ENCODE results near the gene CYREN.
"Not testable (repeated sequence)": the region's sequence is repeated elsewhere in the genome, so short reads cannot be mapped to it uniquely, and the experiment has no call there.

CYREN gene

DNA sequence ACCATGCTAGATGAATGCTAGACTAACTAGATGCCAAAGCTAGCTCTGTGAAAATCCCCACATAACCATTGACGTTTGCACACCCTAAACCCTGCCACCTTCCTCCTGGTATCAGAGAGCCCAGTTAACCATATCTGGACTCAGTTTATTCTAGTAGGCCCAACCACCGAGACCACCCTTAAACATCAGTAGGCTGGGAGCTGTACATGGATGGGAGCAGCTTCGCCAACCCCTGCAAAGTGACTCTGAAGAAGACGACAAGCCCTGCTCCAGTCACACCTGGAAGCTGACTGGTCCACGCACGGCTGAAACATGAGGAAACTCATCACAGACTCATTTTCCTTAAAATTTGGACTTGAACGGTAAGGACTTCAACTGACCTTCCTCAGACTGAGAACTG is 4.4 kb upstream of the CYREN start:
- DNase-seq, result no peak

DNA sequence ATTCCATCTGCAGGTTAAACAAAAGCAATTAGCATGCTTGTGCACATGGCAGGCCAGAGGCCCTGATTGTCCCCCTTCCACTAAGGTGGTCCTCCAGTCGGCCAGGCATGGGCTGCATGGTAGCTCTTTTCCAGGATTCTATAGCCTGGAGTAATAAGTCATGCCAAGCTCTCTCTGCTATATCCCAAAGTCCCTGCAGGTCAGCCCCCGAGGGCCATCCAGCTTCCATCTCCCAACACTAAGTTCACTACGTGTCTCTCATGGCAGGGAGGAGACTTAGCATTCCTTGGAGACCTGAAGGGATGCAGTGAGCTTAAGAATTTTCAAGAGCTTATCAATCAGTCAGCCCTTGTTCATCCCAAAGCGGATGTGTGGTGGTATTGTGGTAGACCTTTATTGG is 3.4 kb upstream of the CYREN start:
- not testable (repeated sequence) for DNase-seq

DNA sequence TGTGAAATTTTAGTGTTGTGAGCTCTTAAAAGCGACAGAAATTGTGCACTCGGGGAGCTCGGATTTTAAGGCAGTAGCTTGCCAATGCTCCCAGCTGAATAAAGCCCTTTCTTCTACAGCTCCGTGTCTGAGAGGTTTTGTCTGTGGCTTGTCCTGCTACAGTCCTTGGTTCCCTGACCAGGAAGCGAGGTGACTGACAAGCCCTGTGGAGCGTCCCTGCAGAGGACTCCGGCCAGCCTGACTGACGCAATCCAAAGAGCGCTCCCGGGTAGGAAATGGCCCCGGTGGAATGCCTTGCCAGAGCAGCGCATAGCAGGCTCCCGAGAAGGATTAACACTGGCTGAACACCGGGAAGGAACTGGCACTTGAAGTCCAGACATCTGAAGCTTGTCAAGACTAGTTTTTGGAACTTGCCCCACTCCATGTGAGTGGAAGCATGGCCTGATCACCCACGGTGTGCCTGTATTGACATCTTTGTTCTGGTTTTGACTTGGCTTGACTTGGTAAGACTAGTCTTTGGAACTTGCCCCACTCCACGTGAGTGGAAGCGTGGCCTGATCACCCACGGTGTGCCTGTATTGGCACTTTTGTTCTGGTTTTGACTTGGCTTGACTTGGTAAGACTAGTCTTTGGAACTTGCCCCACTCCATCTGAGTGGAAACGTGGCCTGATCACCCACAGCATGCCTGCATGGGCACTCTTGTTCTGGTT is 1.2 kb upstream of the CYREN start:
- not testable (repeated sequence) for DNase-seq

DNA sequence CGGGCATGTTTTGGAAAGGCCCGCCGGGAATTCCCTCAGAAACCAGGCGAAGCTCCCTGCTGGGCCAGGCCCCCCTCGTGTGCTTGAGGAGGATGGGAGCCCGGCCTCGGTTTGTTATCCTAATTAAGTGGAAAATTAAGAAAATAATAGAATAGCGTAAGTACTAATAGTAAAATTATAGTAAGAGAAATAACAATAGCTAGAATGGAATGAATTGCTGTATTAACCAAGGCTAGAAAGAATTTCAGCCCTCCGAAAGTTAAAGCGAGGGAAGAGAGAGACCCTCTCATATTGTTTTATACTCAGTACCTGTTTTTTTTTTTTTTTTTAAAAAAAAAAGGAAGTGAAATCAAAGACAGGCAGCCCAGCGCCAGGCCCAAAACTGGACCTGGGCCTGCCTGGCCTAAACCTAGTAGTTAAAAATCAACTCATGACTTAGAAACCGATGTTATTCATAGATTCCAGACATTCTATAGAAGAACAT is 533 bp upstream of the CYREN start:
- not testable (repeated sequence) for DNase-seq

DNA sequence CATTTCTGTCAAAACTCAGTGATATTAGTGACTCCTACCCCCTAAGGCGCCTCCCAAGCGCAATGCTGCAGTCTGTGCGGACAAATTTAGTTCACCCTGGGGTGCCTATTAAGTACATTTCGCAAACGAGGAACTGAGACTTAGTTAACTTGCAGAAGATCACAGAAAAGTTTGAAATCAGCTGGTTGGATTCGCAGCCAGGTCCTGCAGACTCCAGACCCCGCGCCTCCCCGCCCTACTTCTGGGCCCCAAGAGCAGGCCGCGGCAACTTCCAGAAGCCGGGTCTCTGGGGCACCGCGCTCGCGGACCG is 588 bp downstream of the CYREN start:
- DNase-seq, result no peak

DNA sequence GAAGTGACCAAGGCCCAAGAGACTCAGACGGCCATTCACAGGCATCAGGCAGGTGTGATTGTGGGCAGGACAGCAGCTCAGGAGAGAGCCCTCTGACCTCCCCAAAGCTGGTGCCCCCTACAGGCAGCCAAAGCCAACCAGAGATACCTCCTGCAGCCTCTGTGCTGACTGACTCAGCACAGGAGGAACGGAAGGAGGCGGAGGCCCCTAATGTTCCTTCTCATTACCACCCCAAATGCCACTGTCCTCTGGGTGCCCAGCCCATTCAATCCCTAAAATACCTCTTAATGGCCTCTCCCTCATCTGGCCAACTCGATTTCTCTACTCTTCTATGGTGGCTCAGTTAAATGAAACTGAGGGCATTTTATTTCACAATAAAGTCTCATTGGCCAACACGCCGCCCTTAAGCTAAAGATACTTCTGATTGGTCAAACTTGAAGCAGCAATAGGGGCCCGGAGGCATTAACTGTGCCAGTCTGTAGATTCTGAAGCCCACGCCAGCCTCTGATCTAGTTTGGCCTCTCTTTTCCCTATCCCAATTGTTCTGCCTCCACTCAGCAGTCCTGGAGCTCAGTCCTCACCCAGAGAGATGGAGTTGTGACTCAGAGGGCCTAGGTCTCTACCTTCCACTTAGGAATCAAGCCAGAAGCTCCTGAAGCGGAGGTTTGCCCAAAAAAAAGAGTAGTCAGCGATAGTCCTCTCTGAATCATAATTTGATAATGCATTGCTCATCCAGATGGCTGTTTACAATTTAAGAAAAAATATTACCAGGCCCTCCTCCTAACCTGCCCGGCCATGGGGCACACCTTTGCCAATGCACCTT is 1.2 kb downstream of the CYREN start:
- DNase-seq, result peak; percentile 74

DNA sequence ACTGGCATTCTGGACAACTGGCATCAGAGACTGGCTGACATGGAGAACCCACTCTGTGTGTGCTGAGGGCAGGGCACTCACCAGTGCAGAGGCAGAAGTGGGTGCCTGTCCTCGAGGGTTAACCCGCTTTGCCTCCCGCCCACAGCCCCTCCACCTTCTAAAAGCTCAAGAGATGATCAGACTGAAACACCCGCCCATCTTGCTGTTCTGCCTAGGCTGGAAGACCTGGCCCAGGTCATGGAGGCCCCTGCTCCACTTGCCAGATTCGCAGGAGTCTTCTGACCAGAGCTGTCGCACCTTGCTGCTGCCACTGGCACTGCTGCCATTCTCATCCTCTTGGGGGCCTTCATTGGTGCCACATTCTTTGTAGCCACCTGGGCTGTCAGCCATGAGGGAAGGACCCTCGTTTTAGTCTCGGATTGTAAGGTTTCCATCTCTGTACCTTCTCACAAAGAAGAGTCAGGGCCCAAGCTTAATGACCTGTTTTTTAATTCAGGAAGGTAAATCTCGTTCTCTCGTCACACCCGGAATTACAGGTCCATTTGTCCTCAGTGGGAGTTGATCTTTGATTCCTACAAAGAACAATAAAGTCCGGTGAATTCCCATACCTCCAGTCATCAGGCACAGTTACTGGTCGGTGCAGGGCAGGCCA is 1.9 kb downstream of the CYREN start:
- DNase-seq, result no peak

DNA sequence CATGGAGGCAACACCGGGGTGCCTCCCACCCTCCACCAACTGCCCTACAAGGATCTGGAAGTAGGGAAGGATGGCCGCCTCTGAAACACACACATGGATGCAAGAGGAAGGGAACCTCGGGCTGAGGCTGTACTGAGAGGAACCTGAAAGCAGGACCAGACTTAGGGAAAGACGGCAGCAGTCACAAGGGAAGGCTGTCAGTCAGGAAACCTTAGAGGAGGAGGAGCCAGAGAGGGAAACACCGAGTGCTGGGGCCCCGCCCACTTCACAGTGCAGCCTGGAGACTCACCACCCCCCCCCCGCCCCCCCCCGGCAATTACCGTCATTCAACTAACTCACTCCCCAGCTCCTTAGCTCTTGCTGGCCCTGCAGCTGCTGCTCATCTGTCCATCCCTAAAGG is 2.5 kb downstream of the CYREN start:
- no peak for DNase-seq

DNA sequence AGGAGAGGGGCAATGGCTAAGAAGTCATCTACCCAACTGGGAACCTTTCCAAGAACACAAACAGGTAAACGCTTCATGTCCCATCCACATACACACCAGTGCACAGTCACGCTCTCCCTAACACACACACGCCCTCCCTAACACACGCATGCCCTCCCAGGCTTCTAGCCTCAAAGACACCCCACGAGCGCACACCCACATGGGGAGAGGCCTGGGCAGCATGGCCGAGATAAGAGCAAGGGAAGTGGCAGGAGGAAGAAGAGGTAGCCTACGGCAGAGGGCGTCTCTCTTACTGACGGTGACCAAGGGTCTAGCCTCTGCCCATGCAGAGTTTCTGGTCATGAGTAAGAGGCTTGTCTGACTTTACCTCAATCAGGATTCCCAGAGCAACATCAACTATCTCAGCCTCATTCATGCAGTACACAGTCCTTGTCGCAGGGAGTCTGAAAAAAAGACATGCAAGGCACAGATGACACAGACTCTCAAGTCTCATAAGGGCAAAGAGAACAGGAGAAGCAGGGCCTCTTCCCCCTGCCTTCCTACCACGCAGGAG is 3.1 kb downstream of the CYREN start:
- no peak for DNase-seq

DNA sequence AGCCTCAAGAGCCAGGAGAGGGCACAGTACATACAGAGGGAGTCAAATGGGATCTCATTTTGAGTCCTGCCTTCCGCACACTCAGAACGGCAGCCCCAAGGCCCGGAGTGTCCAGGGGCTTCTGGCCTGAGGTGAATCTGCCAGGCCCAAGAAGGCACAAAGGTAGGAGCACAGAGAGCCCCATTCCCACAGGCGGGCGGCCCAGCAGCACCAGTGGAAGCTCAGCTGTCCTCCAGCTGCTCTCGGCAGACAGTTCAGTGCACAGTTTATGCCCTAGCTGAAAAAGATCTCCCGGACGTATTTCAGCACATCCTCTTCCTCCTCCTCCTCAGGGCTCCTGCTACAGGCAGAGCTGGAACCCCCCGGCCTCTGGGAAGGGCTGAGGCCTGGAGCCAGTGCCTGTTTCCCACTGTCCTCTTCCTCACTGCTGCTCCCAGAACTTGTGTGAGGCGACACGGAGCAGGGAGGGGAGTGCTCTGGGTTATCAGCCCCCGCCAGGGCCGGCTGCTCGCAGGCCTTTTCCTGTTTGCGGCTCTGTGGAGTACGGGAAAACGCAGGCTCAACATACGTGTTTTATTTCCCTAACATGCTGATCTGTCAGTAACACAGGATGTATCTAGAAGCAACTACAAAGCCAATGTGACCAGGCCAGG is 4.0 kb downstream of the CYREN start:
- DNase-seq, result no peak

DNA sequence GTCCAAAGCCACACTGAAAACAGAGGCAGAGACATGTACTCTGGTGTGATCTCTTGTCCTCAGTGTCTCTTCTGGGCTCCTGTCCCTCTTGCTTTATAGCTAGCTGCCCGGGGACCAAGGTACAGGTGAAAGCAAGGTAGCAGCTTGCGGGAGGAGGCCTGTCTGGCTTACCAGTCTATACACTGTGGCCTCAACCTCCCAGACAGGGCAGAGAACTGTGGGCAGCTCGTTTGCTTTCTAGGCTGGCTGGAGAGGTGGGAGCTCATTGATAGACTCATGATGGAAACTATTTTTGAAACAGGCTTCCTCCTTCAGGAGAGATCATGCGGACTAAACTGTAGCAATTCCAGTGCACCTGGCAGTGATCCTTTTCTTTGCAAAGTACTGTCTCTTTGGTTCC is 4.6 kb downstream of the CYREN start:
- no peak for DNase-seq

DNA sequence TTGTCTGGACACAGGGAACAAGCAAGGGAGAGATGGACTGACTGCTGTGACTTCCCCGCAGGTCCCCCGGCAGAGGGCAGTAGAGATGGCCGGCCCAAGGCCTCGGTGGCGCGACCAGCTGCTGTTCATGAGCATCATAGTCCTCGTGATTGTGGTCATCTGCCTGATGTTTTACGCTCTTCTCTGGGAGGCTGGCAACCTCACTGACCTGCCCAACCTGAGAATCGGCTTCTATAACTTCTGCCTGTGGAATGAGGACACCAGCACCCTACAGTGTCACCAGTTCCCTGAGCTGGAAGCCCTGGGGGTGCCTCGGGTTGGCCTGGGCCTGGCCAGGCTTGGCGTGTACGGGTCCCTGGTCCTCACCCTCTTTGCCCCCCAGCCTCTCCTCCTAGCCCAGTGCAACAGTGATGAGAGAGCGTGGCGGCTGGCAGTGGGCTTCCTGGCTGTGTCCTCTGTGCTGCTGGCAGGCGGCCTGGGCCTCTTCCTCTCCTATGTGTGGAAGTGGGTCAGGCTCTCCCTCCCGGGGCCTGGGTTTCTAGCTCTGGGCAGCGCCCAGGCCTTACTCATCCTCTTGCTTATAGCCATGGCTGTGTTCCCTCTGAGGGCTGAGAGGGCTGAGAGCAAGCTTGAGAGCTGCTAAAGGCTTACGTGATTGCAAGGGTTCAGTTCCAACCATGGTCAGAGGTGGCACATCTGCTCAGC is 6.0 kb downstream of the CYREN start:
- no peak for DNase-seq

DNA sequence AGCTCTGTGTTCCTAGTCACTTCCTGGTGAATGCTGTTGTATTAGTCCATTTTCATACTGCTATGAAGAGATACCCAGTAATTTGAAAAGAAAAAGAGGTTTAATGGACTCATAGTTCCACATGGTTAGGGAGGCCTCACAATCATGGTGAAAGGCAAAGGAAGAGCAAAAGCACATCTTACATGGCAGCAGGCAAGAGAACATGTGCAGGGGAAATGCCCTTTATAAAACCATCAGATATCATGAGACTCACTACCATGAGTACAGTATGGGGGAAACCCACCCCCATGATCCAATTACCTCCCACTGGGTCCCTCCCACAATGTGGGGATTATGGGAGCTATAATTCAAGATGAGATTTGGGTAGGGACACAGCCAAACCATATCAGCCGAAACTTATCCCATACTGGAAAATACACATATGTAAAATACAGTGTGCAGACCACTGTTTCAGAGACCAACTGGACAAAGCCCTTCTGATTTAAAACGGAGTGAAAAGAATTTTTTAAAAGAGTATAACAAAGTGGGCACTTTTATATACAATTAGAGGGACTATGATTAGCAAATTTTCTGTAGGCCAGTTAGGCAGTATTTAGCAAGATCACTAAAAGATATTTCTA is 8.0 kb downstream of the CYREN start:
- no peak for DNase-seq

DNA sequence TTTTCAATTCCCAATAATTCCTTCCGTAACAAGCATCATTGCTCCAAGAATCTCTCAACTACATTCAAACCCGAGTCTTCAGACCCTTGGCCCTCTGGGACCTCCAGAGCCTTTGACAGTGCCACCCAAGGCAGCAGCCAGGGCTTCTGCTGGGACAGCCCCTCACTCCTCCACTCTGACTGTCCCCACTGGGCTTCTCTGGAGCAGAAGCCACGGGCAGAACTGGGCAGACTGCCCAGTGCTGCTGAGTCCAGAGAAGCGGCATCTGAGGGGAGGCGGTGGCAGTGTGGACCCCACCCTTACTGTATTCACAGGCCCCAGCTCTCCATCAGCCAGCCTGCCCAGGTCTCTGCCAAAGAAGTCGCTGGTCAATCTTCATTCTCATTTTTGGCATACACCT is 8.8 kb downstream of the CYREN start:
- no peak for DNase-seq

DNA sequence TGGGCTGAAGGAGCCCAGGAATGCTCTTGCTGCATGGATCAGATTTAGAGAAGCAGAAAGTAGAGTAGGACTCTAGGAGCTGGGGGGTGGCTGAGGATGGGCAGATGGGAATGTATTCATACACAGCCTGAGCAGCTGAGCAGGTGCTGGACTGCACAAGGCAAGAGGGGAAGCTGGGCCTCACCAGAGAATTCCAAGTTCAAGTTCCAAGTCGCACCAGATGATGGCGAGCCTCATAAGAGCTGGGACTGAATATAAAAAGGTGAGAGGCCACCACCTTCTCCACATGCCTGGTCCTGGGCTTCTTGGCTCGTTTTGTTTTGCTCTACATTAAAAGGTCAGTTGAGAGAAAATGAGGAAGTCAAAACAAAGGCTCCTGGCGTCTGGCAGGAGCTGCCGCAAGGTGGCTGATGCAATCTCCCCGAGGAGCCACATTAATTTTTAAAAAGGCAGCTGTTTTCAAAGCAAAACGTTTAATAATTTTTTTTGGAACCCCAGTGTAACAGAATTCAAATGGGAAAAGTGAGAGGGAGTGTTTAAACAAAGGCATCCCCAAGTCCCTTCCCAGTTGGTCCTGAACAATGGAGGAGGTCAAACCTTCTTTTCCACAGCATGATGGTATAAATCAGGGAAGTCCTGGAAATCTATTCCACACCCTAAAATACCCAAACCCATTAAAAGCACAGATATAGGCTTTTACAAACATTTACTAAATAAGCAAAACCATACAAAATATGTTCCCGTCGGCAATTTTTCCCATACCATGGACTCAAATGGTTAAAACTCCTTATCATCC is 9.5 kb downstream of the CYREN start:
- no peak for DNase-seq

DNA sequence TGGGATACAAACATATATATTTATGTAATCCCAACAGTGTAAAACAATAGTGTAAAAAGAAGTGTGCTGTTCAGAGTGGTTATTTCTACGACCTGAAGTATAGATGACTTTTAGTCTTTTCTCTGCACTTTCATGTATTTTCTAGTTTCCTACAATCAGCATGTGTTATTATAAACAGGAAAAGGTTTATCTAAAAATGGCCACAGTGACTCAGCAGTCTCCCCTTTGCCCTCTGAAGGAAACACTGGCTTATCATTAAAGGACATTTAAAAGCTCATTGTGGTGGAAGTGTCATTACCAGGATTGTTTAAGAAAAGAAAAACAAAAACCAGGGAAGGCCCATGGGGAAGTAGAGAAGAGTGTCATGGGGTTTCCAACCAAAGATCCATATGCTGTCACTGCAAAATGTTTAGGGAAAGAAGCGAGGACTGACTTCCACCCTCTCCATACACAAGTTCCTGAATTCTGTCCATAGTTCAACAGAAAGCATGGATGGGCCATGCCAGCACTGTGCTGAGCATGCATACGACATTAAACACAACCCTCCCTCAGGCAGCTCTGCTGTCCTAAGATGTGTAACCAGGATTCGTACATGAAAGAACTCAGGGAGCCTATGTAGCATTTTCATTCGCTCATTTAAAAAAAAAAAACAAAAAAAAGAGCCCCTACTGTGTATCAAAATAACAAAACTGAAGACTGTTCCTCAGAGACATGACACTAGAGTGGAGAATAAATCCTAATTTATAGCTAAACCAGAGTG is 10.2 kb downstream of the CYREN start:
- DNase-seq, result no peak

DNA sequence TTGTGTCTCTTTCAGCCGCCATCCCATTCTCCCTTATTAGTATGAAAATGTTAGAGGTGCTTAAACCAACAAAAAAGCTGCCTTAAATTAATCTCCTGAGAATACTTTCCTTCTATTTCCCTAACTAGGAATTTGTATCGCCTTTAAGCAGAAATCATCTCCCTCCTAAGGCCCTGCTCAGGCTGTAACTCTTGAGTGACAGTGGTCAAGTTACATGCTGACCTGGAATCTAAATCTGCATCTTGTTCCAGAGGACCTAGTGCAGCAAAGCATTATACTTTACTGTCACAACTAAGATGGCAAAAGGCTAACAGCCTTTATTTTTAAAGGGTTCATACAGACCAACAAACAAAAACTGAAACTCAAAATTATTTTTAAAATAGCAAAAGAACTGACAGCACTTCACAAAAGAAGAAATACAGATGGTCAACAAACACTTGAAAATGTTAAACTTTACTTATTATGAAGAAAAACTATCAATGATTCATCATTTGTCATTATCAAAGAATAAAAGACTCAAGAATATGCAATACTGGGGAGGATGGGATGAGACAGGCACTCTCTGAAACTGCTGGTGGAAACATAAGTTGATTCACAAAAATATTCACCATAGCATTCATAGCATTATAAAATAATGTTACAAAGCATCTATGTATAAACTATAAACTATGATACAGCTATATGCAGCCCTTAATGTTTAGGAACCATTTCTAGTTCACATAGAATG is 11.0 kb downstream of the CYREN start:
- DNase-seq, result no peak

DNA sequence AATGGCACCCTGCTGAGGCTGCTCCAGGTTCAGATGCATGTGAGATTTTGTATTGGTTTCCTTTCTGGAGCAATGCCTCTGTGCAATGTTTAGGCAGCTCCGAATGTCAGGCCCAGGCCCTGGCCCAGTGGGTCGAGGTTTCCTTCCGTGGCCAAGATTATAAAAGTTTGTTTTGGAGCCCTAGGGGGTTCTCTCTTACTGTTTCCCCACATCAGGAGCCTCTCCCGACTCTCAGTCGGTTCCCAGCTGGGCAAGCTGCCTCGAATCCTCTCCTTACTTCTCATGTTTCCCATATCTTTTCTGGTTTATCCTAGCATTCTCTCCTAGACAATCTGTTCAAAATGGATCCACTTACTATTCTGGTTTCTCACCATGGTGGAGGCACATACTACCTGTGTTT is 11.6 kb downstream of the CYREN start:
- DNase-seq, result no peak

DNA sequence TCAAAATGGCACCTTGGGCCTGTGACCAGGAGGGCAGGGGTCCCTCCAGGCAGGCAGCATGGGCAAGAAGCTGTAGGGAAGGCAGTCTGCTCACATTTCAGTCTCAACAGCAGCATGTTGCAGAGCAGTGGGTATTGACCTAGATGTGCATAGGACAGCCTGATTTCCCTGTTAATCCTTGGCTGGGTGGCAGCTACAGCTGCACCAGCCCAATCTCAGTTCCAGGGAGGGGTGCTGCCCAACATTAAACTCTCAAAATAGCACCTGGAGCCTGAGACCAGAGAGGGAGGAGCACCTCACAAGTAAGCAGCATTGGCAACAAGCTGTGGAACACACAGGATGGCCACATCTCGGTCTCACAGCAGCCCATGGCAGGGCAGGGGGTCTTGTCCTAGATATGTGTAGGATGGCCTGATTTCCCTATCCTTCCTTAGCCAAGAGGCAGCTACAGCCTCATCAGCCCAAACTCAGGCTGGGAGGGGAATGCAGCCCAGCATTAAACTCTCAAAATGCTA is 12.3 kb downstream of the CYREN start:
- DNase-seq, result no peak

Data from stimulated activated CD4-positive, alpha-beta T cell treated with anti-CD3 and anti-CD28 coated beads, Interleukin-1b, Interleukin-23, amount 100 ng/mL, for 48 hours (primary cell).